ENCODE results near the gene KIAA0040. TPM values are rescaled to one million over a fixed set of nuclear protein-coding genes. Genes with fewer than 3 reads are reported as not detected.

The KIAA0040 gene
- total and polyA plus RNA-seq, 4 donors, result 1.7 to 2.9 (median 2.2) TPM

DNA sequence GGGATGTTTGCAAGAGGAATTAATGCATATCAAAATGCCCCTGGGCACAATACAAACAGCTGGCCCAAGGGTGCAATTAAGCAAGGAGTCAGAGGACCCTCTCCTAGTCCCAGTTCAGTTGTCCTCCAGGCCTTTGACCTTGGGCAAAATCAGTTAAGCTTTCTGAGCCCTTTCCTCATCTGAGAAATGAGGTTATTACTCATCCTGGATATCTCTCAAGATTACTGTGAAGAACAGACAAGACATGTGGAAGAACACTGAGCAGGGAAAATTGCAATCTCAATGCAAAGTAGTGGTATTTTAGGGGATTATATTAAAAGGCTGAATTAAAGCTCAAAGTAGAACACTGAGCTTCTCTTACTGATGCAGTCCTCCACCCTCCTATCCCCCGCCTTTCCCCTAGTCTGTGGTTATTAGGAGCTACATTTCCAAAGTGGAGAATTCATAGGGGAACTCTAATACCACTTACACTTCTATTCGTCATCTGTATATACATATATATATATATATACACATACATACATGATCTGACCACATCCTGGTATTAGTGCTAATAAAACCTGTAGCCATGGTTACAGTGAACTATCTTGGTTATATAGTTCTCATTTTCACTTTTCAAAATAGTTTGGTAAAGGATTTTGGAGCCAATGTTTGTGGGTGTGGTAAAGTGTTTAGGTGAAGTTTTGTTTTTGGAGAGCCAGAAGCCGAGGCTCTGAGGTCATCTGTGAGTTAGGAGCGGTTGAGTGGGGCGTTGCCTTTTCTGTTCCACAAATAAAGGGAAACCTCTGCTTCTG, 18.1 kb downstream of the KIAA0040 start:
- Histone ChIP-seq H3K27ac (ENCODE audit: low read depth, low read length) (no peak overlapping the region), H3K9me3 (ENCODE audit: control insufficient read depth, insufficient read depth, low read length) (no peaks in the 10 kb centered on the region), H3K27me3 (ENCODE audit: control insufficient read depth, insufficient read depth, low read length) (no peaks in the 10 kb centered on the region), H3K36me3 (ENCODE audit: control insufficient read depth, insufficient read depth, low read length) (no peaks in the 10 kb centered on the region), H3K4me1 (ENCODE audit: control insufficient read depth, insufficient read depth, low read length) (no peaks in the 10 kb centered on the region), H3K4me3 (ENCODE audit: low read depth, low read length) (no peak overlapping the region)
- DNase-seq (ENCODE audit: low read depth in 4 of 6, low spot score in 6 of 6), result no peak
- WGBS (ENCODE audit: insufficient coverage), result 96% methylated on average over 3 of the region's 5 CpGs

DNA sequence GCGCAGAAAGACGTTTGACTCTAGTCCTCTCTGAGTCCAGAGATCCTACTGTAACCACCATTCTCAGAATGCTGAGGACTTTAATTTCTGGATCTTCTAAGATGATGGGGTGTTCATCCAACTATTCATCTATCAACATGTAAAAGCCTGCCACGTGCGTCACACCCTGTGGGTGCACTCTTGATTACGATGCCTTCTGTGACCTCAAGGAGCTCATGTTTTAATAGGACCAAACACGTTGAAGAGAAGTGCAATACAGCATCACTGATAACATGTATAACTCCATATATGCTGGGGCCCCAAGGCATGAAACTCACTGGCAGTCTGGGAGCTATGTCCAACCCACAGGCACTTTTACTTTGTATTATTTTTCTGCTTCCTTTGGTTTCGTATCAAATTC, 19.0 kb downstream of the KIAA0040 start:
- 94% methylated on average over 3 of the region's 7 CpGs for WGBS (ENCODE audit: insufficient coverage)
- no peaks in the 10 kb centered on the region for H3K4me1 ChIP-seq (ENCODE audit: control insufficient read depth, insufficient read depth, low read length)

DNA sequence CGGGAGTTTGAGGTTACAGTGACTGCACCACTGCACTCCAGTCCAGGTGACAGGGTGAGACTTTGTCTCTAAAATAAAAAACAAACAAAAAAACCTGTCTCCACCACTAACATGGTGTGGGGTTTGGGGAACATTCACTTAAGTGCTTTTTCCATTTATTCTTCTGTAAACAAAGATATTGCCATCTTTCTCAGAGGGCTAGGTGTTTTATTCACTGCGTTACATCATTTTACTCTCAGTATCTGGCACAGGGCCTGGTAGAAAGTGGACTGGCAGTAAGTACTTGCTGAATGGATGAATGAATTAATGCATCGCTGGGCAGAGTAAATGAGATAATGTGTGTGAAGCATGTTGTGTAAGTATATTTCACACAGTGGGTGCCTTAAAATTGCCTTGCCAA, 20.1 kb downstream of the KIAA0040 start:
- no CpG with 5 or more reads among the region's 3 CpGs for WGBS (ENCODE audit: insufficient coverage)
- H3K27me3 ChIP-seq (ENCODE audit: control insufficient read depth, insufficient read depth, low read length), result no peaks in the 10 kb centered on the region
- DNase-seq (ENCODE audit: low read depth in 4 of 6, low spot score in 6 of 6), result no peak

More for the DNA sequence above, 19.0 kb downstream of the KIAA0040 start:
- Histone ChIP-seq H3K27ac (ENCODE audit: low read depth, low read length) (no peak overlapping the region), H3K4me3 (ENCODE audit: low read depth, low read length) (no peak overlapping the region), H3K36me3 (ENCODE audit: control insufficient read depth, insufficient read depth, low read length) (no peaks in the 10 kb centered on the region), H3K27me3 (ENCODE audit: control insufficient read depth, insufficient read depth, low read length) (no peaks in the 10 kb centered on the region), H3K9me3 (ENCODE audit: control insufficient read depth, insufficient read depth, low read length) (no peaks in the 10 kb centered on the region)
- no peak for DNase-seq (ENCODE audit: low read depth in 4 of 6, low spot score in 6 of 6)

DNA sequence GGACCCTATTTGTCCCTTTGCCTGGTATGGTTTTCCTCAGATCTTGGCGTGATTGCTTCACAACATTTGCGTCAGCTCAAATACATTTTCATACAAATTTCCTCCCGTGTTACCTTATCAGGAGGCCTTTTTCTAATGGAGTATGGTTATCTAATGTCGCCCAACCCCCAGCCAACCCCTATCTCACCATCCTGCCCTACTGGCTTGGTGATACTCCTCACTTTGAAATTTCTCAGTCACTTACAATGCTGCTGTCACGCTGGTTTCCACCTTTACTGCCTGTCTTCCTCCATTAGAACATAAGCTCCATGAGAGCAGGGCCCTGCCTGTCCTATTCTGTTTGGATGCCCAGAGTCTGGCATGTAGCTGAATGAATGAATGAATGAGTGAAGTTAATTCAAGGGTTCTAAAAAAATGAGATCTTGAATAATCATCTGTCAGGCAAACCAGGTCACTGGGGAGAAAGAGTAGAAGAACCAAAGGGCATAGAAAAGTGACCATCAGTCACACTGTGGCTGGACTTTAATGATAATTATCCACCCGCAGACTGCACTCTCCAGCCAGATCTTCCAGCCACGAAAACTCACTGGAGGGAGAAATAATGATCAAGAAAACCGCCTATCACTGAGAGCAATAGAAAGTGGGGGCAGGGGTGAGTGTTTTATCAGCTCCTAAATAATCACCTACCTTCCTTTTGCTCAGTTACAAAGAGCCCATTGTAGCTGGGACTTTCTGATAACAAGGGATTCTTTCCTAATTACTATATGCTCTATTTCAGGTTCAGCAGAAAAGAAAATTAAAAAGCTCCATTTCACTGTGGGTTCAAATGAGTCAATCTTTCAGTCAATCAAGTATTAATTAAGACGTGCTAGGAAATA, 21.3 kb downstream of the KIAA0040 start:
- Histone ChIP-seq H3K4me3 (ENCODE audit: low read depth, low read length) (no peak overlapping the region), H3K9me3 (ENCODE audit: control insufficient read depth, insufficient read depth, low read length) (no peaks in the 10 kb centered on the region), H3K4me1 (ENCODE audit: control insufficient read depth, insufficient read depth, low read length) (no peaks in the 10 kb centered on the region), H3K27me3 (ENCODE audit: control insufficient read depth, insufficient read depth, low read length) (no peaks in the 10 kb centered on the region), H3K36me3 (ENCODE audit: control insufficient read depth, insufficient read depth, low read length) (no peaks in the 10 kb centered on the region), H3K27ac (ENCODE audit: low read depth, low read length) (no peak overlapping the region)
- DNase-seq (ENCODE audit: low read depth in 4 of 6, low spot score in 6 of 6), result no peak
- WGBS (ENCODE audit: insufficient coverage), result 100% methylated on average over 1 of the region's 9 CpGs

More for the DNA sequence above, 20.1 kb downstream of the KIAA0040 start:
- no peak overlapping the region for H3K4me3 ChIP-seq (ENCODE audit: low read depth, low read length)
- no peaks in the 10 kb centered on the region for H3K36me3 ChIP-seq (ENCODE audit: control insufficient read depth, insufficient read depth, low read length)
- H3K9me3 ChIP-seq (ENCODE audit: control insufficient read depth, insufficient read depth, low read length), result no peaks in the 10 kb centered on the region
- H3K4me1 ChIP-seq (ENCODE audit: control insufficient read depth, insufficient read depth, low read length), result no peaks in the 10 kb centered on the region
- no peak overlapping the region for H3K27ac ChIP-seq (ENCODE audit: low read depth, low read length)

DNA sequence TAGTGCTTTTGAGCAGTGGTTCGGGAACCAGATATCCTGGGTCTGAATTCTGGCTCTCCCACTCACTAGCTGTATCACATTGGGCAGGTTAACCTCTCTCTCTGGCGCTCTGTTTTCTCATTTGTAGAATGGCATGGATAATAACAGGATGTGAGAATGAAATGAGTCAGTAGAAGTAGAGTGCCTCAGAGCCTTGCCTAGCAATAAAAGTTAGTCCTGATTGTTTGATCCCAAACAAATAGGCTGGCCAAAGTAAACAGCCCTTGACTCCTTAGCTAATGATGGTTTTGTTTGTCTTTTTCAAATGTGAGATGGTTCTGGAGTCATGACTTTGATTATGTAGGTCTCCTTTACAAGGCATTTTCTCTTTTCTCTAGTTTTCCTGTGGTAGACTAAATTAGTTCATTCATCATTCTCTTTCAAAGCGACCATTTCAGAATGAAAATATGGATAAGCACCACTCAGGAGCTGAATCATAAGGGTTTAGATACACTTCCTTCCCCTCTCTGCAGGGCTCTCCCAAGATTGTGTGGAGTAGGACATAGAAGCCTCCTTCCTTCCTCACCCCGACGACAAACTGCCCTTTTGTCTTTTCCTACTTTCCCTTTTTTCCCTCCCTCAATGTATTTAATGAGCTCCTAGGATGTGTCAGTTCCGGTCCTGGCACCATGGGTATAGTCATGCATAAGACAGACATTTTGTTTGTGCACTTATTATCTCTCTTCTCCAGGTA, 23.1 kb downstream of the KIAA0040 start:
- Histone ChIP-seq H3K4me1 (ENCODE audit: control insufficient read depth, insufficient read depth, low read length) (no peaks in the 10 kb centered on the region), H3K9me3 (ENCODE audit: control insufficient read depth, insufficient read depth, low read length) (no peaks in the 10 kb centered on the region), H3K27ac (ENCODE audit: low read depth, low read length) (no peak overlapping the region), H3K36me3 (ENCODE audit: control insufficient read depth, insufficient read depth, low read length) (no peaks in the 10 kb centered on the region), H3K4me3 (ENCODE audit: low read depth, low read length) (no peak overlapping the region), H3K27me3 (ENCODE audit: control insufficient read depth, insufficient read depth, low read length) (no peaks in the 10 kb centered on the region)
- WGBS (ENCODE audit: insufficient coverage), result no CpG with 5 or more reads among the region's 6 CpGs
- DNase-seq (ENCODE audit: low read depth in 4 of 6, low spot score in 6 of 6), result no peak

DNA sequence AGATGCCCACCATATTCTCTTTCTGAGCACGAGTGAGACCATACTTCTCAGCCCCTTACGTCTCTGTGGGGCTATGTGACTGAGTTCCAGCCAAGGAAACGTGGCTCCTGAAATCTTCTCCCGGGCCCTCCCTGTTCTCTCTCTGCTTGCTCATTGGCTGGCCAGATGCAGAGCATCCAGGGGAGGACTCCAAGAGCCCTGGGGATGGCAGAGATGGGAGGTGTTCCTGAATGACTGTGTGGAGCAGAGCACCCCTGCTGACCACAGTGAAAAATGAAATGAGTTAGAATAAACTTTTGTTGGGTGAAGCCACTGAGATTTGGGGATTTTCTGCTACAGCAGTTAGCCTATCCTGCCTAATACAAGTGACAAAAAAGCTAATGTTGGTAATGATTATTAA, 23.8 kb downstream of the KIAA0040 start:
- 80% methylated on average over 1 of the region's 4 CpGs for WGBS (ENCODE audit: insufficient coverage)
- Histone ChIP-seq H3K36me3 (ENCODE audit: control insufficient read depth, insufficient read depth, low read length) (no peaks in the 10 kb centered on the region), H3K9me3 (ENCODE audit: control insufficient read depth, insufficient read depth, low read length) (no peaks in the 10 kb centered on the region), H3K4me1 (ENCODE audit: control insufficient read depth, insufficient read depth, low read length) (no peaks in the 10 kb centered on the region), H3K27ac (ENCODE audit: low read depth, low read length) (no peak overlapping the region), H3K4me3 (ENCODE audit: low read depth, low read length) (no peak overlapping the region), H3K27me3 (ENCODE audit: control insufficient read depth, insufficient read depth, low read length) (no peaks in the 10 kb centered on the region)
- DNase-seq (ENCODE audit: low read depth in 4 of 6, low spot score in 6 of 6), result no peak

DNA sequence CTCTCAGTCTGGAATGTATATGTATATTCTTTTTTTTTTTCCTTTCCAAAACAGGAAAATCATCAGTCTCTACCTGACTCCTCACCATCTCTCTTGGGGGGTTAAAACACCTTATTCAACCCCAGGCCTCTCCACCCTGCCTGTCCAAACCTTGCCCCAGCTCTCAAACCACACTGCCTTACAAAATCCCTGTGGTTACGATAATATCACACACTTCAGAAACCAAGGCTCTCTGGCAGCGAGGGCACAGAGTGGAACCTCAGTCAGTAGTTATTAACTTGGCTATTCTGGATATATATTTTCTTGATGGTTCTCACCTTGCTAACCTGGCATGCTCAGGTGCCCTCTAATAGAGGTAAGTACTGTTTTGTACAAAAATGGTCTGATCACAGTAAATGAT, 24.7 kb downstream of the KIAA0040 start:
- no CpG with 5 or more reads among the region's 2 CpGs for WGBS (ENCODE audit: insufficient coverage)
- DNase-seq (ENCODE audit: low read depth in 4 of 6, low spot score in 6 of 6), result no peak
- Histone ChIP-seq H3K27ac (ENCODE audit: low read depth, low read length) (no peak overlapping the region), H3K4me3 (ENCODE audit: low read depth, low read length) (no peak overlapping the region), H3K27me3 (ENCODE audit: control insufficient read depth, insufficient read depth, low read length) (no peaks in the 10 kb centered on the region), H3K4me1 (ENCODE audit: control insufficient read depth, insufficient read depth, low read length) (no peaks in the 10 kb centered on the region), H3K9me3 (ENCODE audit: control insufficient read depth, insufficient read depth, low read length) (no peaks in the 10 kb centered on the region), H3K36me3 (ENCODE audit: control insufficient read depth, insufficient read depth, low read length) (no peaks in the 10 kb centered on the region)

DNA sequence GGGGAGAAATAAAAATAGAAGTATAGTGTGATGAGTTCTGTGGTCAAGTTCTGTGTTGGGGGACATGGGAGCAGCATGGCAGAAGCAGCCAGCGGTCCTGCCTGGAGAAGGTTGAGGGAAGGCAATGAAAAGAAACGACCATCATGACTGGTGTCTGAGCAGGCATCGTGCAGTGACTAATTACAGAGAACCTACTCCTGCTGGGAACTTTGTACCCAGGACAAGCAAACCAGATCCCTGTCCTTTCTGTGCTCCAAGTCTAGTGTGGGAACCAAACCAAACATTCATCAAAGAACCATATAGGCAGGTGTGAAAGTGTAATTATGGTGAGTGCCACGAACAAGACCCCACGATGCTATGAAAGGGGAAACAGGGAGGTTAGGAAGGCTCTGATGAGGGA, 25.8 kb downstream of the KIAA0040 start:
- no peak for DNase-seq (ENCODE audit: low read depth in 4 of 6, low spot score in 6 of 6)
- no peaks in the 10 kb centered on the region for H3K36me3 ChIP-seq (ENCODE audit: control insufficient read depth, insufficient read depth, low read length)
- 65% methylated on average over 4 of the region's 5 CpGs for WGBS (ENCODE audit: insufficient coverage)
- no peaks in the 10 kb centered on the region for H3K27me3 ChIP-seq (ENCODE audit: control insufficient read depth, insufficient read depth, low read length)
- H3K27ac ChIP-seq (ENCODE audit: low read depth, low read length), result no peak overlapping the region
- H3K4me3 ChIP-seq (ENCODE audit: low read depth, low read length), result no peak overlapping the region
- no peaks in the 10 kb centered on the region for H3K9me3 ChIP-seq (ENCODE audit: control insufficient read depth, insufficient read depth, low read length)
- H3K4me1 ChIP-seq (ENCODE audit: control insufficient read depth, insufficient read depth, low read length), result no peaks in the 10 kb centered on the region

DNA sequence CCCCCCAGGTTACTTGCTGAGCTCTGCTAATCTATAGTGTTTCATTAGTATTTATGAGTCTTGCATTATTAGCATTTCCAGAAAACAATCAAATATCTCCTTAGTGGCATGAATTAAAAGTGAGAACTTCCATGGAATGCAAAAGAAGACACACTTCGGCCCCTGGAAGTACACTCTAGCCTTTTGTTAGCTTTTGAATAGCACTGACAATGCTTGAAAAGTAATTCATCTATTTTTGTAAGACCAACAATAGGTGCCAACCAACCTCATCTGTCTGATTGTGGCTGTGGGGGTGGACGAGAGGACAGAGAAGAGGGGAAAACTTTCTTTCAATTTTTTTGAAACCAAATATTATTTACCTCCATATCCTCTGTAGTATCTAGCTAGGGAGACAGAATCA, 27.8 kb downstream of the KIAA0040 start:
- WGBS (ENCODE audit: insufficient coverage), result no CpG with 5 or more reads among the region's 2 CpGs
- DNase-seq (ENCODE audit: low read depth in 4 of 6, low spot score in 6 of 6), result no peak
- Histone ChIP-seq H3K9me3 (ENCODE audit: control insufficient read depth, insufficient read depth, low read length) (no peaks in the 10 kb centered on the region), H3K4me3 (ENCODE audit: low read depth, low read length) (no peak overlapping the region), H3K36me3 (ENCODE audit: control insufficient read depth, insufficient read depth, low read length) (no peaks in the 10 kb centered on the region), H3K4me1 (ENCODE audit: control insufficient read depth, insufficient read depth, low read length) (no peaks in the 10 kb centered on the region), H3K27me3 (ENCODE audit: control insufficient read depth, insufficient read depth, low read length) (no peaks in the 10 kb centered on the region), H3K27ac (ENCODE audit: low read depth, low read length) (no peak overlapping the region)
